Activated naive CD8-positive, alpha-beta T cell (primary cell): ENCODE data around the gene SRPK1.

Experiments
- H3K27ac Mint-ChIP-seq: one replicate; pipeline ENCODE4 v1.8.0; 2021; ENCODE audit warnings: mixed read lengths
- H3K27me3 Mint-ChIP-seq: one replicate; pipeline ENCODE4 v1.8.0; 2021; ENCODE audit warnings: mixed read lengths
- H3K36me3 Mint-ChIP-seq: one replicate; pipeline ENCODE4 v1.8.0; 2021; ENCODE audit warnings: mixed read lengths
- H3K4me1 Mint-ChIP-seq: one replicate; pipeline ENCODE4 v1.8.0; 2021; ENCODE audit warnings: low read depth, mixed read lengths
- H3K4me3 Mint-ChIP-seq: one replicate; pipeline ENCODE4 v1.8.0; 2021; ENCODE audit warnings: mild to moderate bottlenecking, mixed read lengths
- H3K9me3 Mint-ChIP-seq: one replicate; pipeline ENCODE4 v1.8.0; 2021; ENCODE audit warnings: low read depth, mixed read lengths

The SRPK1 gene

DNA sequence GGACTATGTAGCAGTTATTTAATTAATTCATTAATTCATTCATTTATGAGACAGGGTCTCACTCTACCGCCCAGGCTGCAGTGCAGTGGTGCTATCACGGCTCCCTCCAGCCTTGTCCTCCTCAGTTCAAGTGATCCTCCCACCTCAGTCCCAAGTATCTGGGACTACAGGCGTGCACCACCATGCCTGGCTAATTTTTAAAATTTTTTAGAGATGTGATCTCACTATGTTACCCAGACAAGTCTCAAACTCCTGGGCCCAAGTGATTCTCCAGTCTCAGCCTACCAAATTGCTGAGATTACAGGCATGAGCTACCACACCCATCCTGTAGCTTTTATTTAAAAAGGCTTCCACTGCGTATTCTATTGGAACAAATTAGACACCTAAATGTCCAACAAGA is 23.4 kb downstream of the SRPK1 start:
- peaks cover 14% of the 10 kb centered on the region for H3K36me3 Mint-ChIP-seq
- H3K4me1 Mint-ChIP-seq, result peaks cover 24% of the 10 kb centered on the region
- no peak overlapping the region for H3K27ac Mint-ChIP-seq
- H3K9me3 Mint-ChIP-seq, result no peaks in the 10 kb centered on the region
- H3K4me3 Mint-ChIP-seq, result no peak overlapping the region
- no peaks in the 10 kb centered on the region for H3K27me3 Mint-ChIP-seq

DNA sequence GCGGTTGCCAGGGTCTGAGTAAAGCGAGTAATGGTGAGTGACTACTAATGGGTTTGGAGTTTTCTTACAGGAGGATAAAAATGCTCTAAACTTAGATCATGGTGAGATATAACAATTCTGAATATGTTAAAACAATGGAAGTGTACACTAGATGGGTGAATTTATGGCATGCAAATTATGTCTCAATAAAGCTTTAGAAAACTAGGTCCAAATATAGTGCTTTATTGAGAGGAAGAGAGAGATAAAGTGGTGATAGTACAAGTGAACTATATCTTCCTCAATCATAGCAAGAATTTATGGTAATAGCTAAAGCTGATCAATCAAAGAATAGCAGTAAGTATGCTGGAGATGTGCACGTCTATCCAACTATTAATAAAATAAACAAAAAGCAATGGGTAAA is 23.9 kb downstream of the SRPK1 start:
- Mint-ChIP-seq H3K9me3 (no peaks in the 10 kb centered on the region), H3K27me3 (no peaks in the 10 kb centered on the region), H3K4me1 (peaks cover 24% of the 10 kb centered on the region), H3K4me3 (no peak overlapping the region), H3K36me3 (peaks cover 14% of the 10 kb centered on the region), H3K27ac (no peak overlapping the region)

DNA sequence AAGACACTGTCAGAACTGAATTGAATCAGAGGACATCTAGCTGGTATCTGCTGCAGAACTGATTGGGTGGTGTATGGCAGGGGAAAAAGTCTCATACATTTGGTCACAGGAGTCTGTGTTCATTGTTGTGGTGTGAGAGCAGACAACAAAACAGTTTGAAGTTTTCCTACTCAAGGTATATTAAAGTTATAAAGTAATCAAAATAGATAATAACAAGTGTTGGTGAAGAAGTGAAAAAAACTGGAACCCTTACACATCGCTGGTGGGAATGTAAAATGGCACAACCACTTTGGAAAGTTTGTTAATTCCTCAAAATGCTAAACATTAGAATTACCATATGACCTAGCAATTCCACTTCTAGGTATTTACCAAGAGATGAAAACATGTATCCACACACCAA is 24.7 kb downstream of the SRPK1 start:
- no peaks in the 10 kb centered on the region for H3K9me3 Mint-ChIP-seq
- H3K4me3 Mint-ChIP-seq, result no peak overlapping the region
- H3K27ac Mint-ChIP-seq, result no peak overlapping the region
- H3K27me3 Mint-ChIP-seq, result no peaks in the 10 kb centered on the region
- peaks cover 14% of the 10 kb centered on the region for H3K36me3 Mint-ChIP-seq
- H3K4me1 Mint-ChIP-seq, result peaks cover 24% of the 10 kb centered on the region

DNA sequence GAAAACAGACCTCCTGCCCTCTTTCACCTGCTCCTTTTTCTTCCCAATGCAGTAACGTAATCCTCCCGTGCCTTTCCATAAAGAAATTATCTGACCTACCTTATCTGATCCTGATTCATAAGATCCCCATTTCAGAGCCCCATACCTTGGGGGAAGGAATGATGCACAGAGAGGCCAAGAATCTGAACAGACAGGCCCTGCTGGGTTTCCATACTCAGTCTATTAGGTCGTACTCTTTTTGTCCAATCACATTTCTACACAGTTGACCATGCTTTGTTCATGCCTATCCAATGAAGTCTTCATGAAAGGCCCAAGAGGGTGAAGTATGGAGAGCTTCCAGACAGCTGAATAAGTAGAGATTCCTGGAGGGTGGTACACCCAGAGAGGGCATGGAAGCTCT is 25.3 kb downstream of the SRPK1 start:
- H3K9me3 Mint-ChIP-seq, result no peaks in the 10 kb centered on the region

DNA sequence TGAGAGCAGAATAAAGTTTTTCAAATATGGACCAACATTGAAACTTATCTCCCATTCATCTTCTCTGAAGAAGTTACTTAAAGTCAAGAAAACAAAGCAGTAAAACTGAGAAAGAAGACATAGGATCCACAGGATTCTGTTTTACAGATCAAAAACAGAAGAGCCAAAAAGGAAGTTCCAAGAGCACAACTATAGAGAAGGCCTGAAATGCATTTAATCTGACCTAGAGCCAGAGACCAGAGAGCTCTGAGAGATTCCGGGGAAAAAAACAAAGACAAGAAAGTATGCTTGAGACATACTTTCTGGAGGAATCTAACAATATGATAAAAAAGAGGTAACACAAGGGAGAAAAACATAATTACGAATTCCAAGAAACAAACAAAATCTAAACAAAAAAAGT is 26.1 kb downstream of the SRPK1 start:
- Mint-ChIP-seq H3K27me3 (no peaks in the 10 kb centered on the region), H3K27ac (no peak overlapping the region), H3K9me3 (no peaks in the 10 kb centered on the region), H3K4me1 (peaks cover 27% of the 10 kb centered on the region), H3K4me3 (no peak overlapping the region), H3K36me3 (peaks cover 8% of the 10 kb centered on the region)

More for the DNA sequence above, 25.3 kb downstream of the SRPK1 start:
- no peaks in the 10 kb centered on the region for H3K27me3 Mint-ChIP-seq
- no peak overlapping the region for H3K27ac Mint-ChIP-seq
- H3K4me1 Mint-ChIP-seq, result peaks cover 27% of the 10 kb centered on the region
- no peak overlapping the region for H3K4me3 Mint-ChIP-seq
- H3K36me3 Mint-ChIP-seq, result peaks cover 13% of the 10 kb centered on the region

DNA sequence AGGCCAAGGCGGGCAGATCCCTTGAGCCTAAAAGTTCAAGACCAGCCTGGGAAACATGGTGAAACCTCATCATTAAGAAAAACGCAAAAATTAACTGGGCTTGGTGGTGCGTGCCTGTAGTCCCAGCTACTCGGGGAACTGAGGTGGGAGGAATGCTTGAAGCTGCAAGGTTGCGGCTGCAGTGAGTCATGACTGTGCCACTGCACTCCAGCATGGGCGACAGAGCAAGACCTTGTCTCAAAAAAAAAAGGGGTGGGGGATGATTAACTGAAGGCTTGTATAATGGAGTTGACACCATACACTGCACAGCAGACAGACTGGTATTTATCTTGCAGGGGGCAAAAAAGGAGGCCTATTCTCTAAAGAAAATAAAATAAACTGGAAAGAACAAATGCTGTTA is 27.7 kb downstream of the SRPK1 start:
- H3K4me1 Mint-ChIP-seq, result peaks cover 27% of the 10 kb centered on the region
- H3K9me3 Mint-ChIP-seq, result no peaks in the 10 kb centered on the region
- H3K4me3 Mint-ChIP-seq, result no peak overlapping the region
- no peak overlapping the region for H3K27ac Mint-ChIP-seq
- H3K27me3 Mint-ChIP-seq, result no peaks in the 10 kb centered on the region
- H3K36me3 Mint-ChIP-seq, result peaks cover 6% of the 10 kb centered on the region

DNA sequence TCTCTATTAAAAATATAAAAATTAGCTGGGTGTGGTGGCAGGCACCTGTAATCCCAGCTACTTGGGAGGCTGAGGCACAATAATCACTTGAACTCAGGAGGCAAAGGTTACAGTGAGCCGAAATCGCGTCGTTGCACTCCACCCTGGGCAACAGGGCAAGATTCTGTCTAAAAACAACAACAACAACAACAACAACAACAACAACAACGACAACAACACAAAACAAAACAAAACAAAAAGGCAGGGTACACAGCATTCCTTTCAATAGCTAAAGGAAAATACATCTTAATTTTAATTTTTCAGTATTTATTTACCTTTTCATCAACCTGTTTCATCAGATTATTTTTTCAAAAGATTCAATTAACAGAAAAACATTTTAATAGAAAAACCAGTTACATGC is 28.4 kb downstream of the SRPK1 start:
- H3K4me1 Mint-ChIP-seq, result peaks cover 27% of the 10 kb centered on the region
- no peaks in the 10 kb centered on the region for H3K9me3 Mint-ChIP-seq
- H3K36me3 Mint-ChIP-seq, result peaks cover 9% of the 10 kb centered on the region
- H3K4me3 Mint-ChIP-seq, result no peak overlapping the region
- no peaks in the 10 kb centered on the region for H3K27me3 Mint-ChIP-seq
- no peak overlapping the region for H3K27ac Mint-ChIP-seq

DNA sequence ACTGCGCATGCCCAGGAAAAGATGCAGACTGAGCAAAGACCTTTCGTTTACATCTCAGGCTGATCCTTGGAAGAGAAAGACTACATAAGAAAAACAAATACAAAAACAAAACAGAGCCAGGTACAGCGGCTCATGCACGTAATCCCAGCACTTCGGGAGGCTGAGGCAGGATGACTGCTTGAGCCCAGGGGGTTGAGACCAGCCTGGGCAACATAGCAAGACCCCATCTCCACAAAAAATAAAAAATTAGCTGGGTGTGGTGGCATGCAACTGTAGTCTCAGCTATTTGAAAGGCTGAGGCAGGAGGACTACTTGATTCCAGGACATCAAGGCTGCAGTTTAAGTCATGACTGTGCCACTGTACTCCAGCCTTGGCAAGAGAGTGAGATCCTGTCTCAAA is 41.7 kb downstream of the SRPK1 start:
- Mint-ChIP-seq H3K36me3 (peaks cover 30% of the 10 kb centered on the region), H3K4me1 (no peaks in the 10 kb centered on the region), H3K27me3 (no peaks in the 10 kb centered on the region), H3K27ac (no peak overlapping the region), H3K4me3 (no peak overlapping the region), H3K9me3 (peaks cover 12% of the 10 kb centered on the region)

DNA sequence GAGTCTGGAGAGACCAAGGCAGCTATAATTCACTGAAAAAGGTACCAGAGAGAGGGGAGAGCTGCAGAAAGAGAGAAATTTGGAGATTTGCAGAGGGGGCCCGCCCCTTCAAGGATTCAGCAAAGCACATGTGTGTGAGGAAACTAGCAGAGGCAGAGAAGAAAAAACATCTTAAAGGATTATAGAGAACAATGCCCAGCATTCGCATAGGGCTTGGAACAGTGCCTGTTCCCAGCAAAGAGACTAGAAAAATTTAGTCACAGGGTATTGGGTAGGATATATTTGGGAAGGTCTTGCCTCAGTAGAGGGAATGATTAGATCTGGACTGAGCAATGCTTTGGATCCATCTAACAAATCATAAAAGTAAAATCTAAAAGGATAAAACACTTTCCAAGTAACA is 44.0 kb downstream of the SRPK1 start:
- Mint-ChIP-seq H3K27me3 (no peaks in the 10 kb centered on the region), H3K4me3 (no peak overlapping the region), H3K27ac (no peak overlapping the region)

DNA sequence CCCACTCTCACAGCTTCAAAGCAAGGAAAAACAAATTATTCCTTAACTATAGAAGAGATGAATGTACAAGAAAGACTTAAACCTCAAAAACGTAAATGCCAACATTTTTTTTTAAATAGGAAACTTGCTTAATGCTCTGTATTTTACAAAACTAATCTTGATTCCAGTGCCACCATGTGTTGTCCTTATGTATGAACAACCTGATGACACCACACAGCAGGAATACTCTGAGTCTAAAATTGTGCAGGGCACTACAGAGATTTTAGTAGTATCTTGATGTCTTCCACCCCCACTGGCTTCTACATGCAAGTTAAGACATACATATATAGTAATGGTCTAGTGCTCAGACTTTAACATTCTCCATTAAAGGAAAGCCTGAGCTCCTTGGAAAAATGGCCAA is 46.2 kb downstream of the SRPK1 start:
- Mint-ChIP-seq H3K27me3 (no peaks in the 10 kb centered on the region), H3K4me3 (no peak overlapping the region), H3K27ac (no peak overlapping the region), H3K9me3 (no peaks in the 10 kb centered on the region), H3K4me1 (no peaks in the 10 kb centered on the region), H3K36me3 (peaks cover 17% of the 10 kb centered on the region)

More for the DNA sequence above, 44.0 kb downstream of the SRPK1 start:
- Mint-ChIP-seq H3K36me3 (peaks cover 27% of the 10 kb centered on the region), H3K4me1 (no peaks in the 10 kb centered on the region), H3K9me3 (peaks cover 10% of the 10 kb centered on the region)

DNA sequence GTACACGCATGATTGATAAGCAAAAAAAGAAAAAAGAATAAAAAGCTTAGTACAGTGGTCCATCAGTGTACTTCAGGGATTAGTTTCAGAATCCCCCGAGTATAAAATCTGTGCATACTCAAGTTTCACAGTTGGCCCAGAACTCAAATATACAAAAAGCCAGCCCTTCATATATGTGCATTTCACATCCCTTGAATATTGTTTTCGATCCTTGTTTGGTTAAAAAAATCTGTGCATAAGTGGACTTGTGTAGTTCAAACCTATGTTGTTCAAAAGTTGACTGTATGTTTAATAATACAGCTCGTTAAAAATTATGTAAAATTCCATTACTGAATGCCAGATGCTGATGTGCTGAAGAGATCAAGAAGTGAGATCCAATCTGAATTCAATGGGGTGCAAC is 61.5 kb downstream of the SRPK1 start:
- Mint-ChIP-seq H3K36me3 (peaks cover 43% of the 10 kb centered on the region), H3K4me3 (no peak overlapping the region), H3K27me3 (no peaks in the 10 kb centered on the region)

DNA sequence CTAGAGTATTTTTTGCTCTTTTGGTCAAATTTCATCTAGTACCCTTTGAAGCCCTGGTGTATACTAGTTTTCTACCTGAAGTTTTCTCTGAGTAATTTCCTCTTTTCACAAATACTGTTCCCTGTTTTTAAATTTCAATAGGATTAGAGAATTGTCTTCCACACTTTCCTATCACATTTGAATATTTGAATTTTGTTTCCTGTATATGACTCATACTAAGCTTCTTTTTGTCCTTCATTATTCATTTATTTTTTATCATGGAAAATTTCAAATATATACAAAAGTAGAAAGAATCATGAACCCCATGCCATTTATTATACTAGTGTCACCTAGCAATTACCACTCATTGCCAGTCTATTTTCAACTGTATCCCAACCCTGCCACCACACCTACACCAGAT is 63.0 kb downstream of the SRPK1 start:
- H3K4me1 Mint-ChIP-seq, result no peaks in the 10 kb centered on the region
- no peaks in the 10 kb centered on the region for H3K27me3 Mint-ChIP-seq
- no peak overlapping the region for H3K27ac Mint-ChIP-seq
- no peak overlapping the region for H3K4me3 Mint-ChIP-seq
- peaks cover 45% of the 10 kb centered on the region for H3K36me3 Mint-ChIP-seq
- no peaks in the 10 kb centered on the region for H3K9me3 Mint-ChIP-seq

More for the DNA sequence above, 61.5 kb downstream of the SRPK1 start:
- Mint-ChIP-seq H3K4me1 (peaks cover 2% of the 10 kb centered on the region), H3K9me3 (no peaks in the 10 kb centered on the region), H3K27ac (no peak overlapping the region)

DNA sequence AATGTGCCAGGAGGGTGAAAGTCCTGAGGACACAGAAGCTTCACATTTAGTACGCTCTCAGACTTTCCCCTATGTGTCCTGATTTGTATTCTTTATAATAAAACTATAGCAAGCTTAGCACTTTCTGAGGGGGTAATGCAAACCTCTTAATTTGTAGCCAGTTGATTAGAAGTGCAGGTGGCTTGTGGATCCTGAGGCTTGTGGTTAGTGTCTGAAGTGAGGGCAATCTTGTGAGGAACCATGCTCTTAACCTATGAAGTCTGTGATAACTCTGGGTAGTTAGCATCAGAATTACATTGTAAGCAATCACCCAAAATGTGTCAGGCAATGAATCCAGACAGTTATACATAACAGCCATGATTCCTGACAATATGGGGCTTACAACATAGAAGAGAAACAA is 64.6 kb downstream of the SRPK1 start:
- H3K4me3 Mint-ChIP-seq, result no peak overlapping the region
- no peaks in the 10 kb centered on the region for H3K9me3 Mint-ChIP-seq
- no peak overlapping the region for H3K27ac Mint-ChIP-seq
- peaks cover 43% of the 10 kb centered on the region for H3K36me3 Mint-ChIP-seq
- no peaks in the 10 kb centered on the region for H3K4me1 Mint-ChIP-seq
- H3K27me3 Mint-ChIP-seq, result no peaks in the 10 kb centered on the region

DNA sequence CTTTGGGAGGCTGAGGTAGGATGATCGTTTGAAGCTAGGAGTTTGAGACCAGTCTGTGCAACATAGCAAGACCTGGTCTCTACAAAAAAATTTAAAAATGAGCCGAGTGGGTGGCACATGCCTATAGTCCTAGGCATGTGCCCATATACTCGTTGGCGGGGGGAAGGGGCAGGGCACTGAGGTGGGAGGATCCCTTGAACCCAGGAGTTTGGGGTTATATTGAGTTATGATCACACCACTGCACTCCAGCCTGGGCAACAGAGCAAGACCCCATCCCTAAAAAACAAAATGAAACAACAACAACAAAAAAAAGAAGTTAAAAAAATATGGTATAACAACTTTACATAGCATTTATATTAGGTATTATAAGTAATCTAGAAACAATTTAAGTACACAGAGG is 67.9 kb downstream of the SRPK1 start:
- peaks cover 41% of the 10 kb centered on the region for H3K36me3 Mint-ChIP-seq
- no peaks in the 10 kb centered on the region for H3K4me1 Mint-ChIP-seq
- no peaks in the 10 kb centered on the region for H3K9me3 Mint-ChIP-seq
- no peaks in the 10 kb centered on the region for H3K27me3 Mint-ChIP-seq
- no peak overlapping the region for H3K4me3 Mint-ChIP-seq
- no peak overlapping the region for H3K27ac Mint-ChIP-seq

DNA sequence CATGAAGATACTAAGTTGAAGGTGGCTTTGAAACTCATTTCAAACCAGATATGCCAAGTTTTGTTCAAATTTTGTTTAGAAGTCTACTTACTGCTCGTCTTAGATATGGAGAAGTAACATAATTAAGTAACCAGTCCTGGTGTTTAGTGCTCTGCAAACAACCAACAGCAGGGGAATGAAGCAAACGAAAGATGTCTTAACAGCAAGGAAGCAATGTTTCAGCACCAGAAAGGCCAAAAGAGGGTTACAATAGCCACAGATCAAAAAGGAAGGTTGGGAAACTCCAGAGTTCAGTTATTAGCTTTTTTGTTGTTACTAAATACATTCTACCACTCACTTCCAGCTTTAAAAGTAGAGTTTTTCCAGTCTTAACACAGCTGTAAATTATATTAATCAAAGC is 70.7 kb downstream of the SRPK1 start:
- Mint-ChIP-seq H3K27me3 (no peaks in the 10 kb centered on the region), H3K27ac (no peak overlapping the region), H3K9me3 (no peaks in the 10 kb centered on the region), H3K4me3 (no peak overlapping the region), H3K36me3 (peaks cover 35% of the 10 kb centered on the region), H3K4me1 (no peaks in the 10 kb centered on the region)

DNA sequence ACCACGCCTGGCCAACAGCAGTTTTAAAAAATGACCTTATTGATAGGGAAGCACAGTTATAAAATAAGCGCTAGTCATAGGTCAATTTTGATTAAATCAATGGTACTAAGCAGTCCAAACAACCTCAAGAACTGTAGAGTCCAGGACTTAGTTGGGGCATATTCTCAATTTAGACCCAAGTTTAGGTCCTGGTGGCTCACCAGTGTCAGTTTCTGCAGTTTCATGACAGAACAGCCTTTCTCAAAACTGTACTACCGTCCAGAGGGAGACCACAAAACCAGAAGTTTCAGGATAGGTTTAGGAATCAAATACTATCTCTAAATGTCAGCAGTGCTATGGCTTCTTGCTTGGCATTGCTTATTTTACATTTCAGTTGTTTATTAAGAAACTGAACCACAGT is 76.6 kb downstream of the SRPK1 start:
- Mint-ChIP-seq H3K27me3 (no peaks in the 10 kb centered on the region), H3K4me1 (no peaks in the 10 kb centered on the region), H3K9me3 (no peaks in the 10 kb centered on the region), H3K36me3 (peaks cover 17% of the 10 kb centered on the region), H3K27ac (no peak overlapping the region), H3K4me3 (no peak overlapping the region)

DNA sequence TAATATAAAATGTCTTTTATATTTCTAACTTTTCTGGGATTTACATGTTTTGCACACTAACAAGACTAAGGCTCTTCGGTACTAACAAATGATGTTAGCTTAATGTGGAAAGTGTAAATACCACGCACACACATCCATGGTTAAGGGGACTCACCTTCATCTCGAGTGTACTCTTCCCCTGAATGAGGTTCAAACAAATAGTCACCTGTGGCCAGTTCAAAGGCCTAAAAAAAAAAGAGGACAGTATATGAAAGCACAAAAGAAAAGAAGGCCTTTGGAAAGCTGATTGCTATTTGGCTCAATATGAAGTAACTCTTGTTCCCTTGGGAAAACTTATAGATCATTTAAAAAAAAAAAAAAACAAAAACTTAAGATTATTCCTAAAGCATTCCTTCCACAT is 78.5 kb downstream of the SRPK1 start:
- no peaks in the 10 kb centered on the region for H3K27me3 Mint-ChIP-seq
- no peak overlapping the region for H3K27ac Mint-ChIP-seq
- H3K4me1 Mint-ChIP-seq, result no peaks in the 10 kb centered on the region
- no peak overlapping the region for H3K4me3 Mint-ChIP-seq
- no peaks in the 10 kb centered on the region for H3K9me3 Mint-ChIP-seq
- peaks cover 14% of the 10 kb centered on the region for H3K36me3 Mint-ChIP-seq
